HCT116 (cell line): ENCODE results near the gene C11orf21. TPM values are rescaled to one million over a fixed set of nuclear protein-coding genes. Genes with fewer than 3 reads are reported as not detected.

Experiments used
- ATAC-seq: fragments of 200-7000 bp; cut with Tn5 transposase; 2 replicates; pipeline ENCODE4 v1.9.1; 2020; ENCODE audit warnings: mild to moderate bottlenecking, moderate library complexity
- BruUV-seq: library from RNA; stranded (reverse); fragments of 400-500 nt; replicated peaks from 2 replicates; lab custom pipeline; 2021; lab: Mats Ljungman, UMichigan
- CTCF ChIA-PET: fragments of 300-600 bp; sonication (Branson Sonifier 250); formaldehyde crosslinking; loops from one replicate; lab custom pipeline; 2021; ENCODE audit warnings: antibody characterized with exemption; lab: Charles Lee
- POLR2A ChIA-PET: fragments of 300-600, 350-600 bp; sonication (Branson Sonifier 250); formaldehyde crosslinking; loops from one replicate; lab custom pipeline; 2021; ENCODE audit warnings: antibody characterized with exemption; lab: Charles Lee
- RAD21 ChIA-PET, 2 experiments: fragments of 300-600 bp; sonication (Branson Sonifier 250); formaldehyde crosslinking; loops; one replicate each; lab custom pipeline; 2023; ENCODE audit warnings: low total read pairs in 2 of 2; ENCODE audit not compliant: uncharacterized antibody in 2 of 2, unreplicated experiment in 2 of 2, low non-redundant PET in 1 of 2; lab: Charles Lee
- DNase-seq: peaks from one replicate; pipeline ENCODE4 v3.0.0-alpha.2; 2010; ENCODE audit warnings: low read depth, low spot score
- H2AFZ ChIP-seq: fragments of 200-600 bp; shearing (Covaris generic), sonication (generic); 2 replicates; pipeline ENCODE4 v1.6.1; 2017; ENCODE audit warnings: low read depth, mixed run types, mixed read lengths, antibody characterized with exemption, low read length; ENCODE audit not compliant: poor library complexity, severe bottlenecking
- H3K27ac ChIP-seq: 2 replicates; pipeline ENCODE4 v1.5.1; 2012; ENCODE audit warnings: low read depth, low read length
- H3K27me3 ChIP-seq: fragments of 200-600 bp; sonication (generic); 2 replicates; pipeline ENCODE4 v1.6.1; 2016; ENCODE audit warnings: mixed run types, low read length, mixed read lengths; ENCODE audit not compliant: insufficient read depth
- H3K36me3 ChIP-seq, 2 experiments: fragments of 200-500 bp in 1 of 2; fragments of 200-600 bp in 1 of 2; sonication (Bioruptor generic) in 1 of 2; sonication (generic) in 1 of 2; 2 replicates each; pipeline versions ENCODE4 v1.5.1 to v1.6.1; 2014 to 2016; ENCODE audit warnings: low read length in 2 of 2, inconsistent platforms in 1 of 2, mixed read lengths in 1 of 2, mixed run types in 1 of 2; ENCODE audit not compliant: insufficient read depth in 2 of 2, control insufficient read depth in 1 of 2
- H3K4me1 ChIP-seq, 2 experiments: fragments of 200-600 bp in 1 of 2; sonication (generic) in 1 of 2; 2 replicates each; pipeline versions ENCODE4 v1.5.1 to v1.6.1; 2012 to 2017; ENCODE audit warnings: low read length in 2 of 2, inconsistent platforms in 1 of 2, mild to moderate bottlenecking in 1 of 2, mixed read lengths in 1 of 2, mixed run types in 1 of 2, moderate library complexity in 1 of 2; ENCODE audit not compliant: insufficient read depth in 2 of 2, control insufficient read depth in 1 of 2
- H3K4me2 ChIP-seq: fragments of 200-600 bp; sonication (generic); 2 replicates; pipeline ENCODE4 v1.6.1; 2017; ENCODE audit warnings: mixed run types, low read length, mixed read lengths
- H3K4me3 ChIP-seq, 2 experiments: fragments of 200-600 bp in 1 of 2; sonication (generic) in 1 of 2; replicated peaks in 1 of 2; 2 replicates each; pipeline ENCODE4 v1.5.1; 2011 to 2016; ENCODE audit warnings: low read length in 2 of 2, control low read depth in 1 of 2, low read depth in 1 of 2, mild to moderate bottlenecking in 1 of 2, mixed read lengths in 1 of 2, mixed run types in 1 of 2
- H3K79me2 ChIP-seq: fragments of 200-600 bp; sonication (generic); 2 replicates; pipeline ENCODE4 v1.6.1; 2017; ENCODE audit warnings: mild to moderate bottlenecking, mixed run types, low read length, moderate library complexity, mixed read lengths; ENCODE audit not compliant: insufficient read depth
- H3K9ac ChIP-seq: fragments of 200-600 bp; sonication (generic); 2 replicates; pipeline ENCODE4 v1.6.1; 2016; ENCODE audit warnings: low read length, mixed read lengths
- H3K9me2 ChIP-seq: fragments of 200-600 bp; sonication (generic), shearing (Covaris generic); 2 replicates; pipeline ENCODE4 v1.6.1; 2017; ENCODE audit warnings: mixed run types, mild to moderate bottlenecking, moderate library complexity; ENCODE audit not compliant: insufficient read depth
- H3K9me3 ChIP-seq, 2 experiments: fragments of 200-500 bp in 1 of 2; fragments of 200-600 bp in 1 of 2; sonication (Bioruptor generic) in 1 of 2; sonication (generic) in 1 of 2; 2 replicates each; pipeline ENCODE4 v1.6.1; 2014 to 2017; ENCODE audit warnings: low read length in 2 of 2, mixed read lengths in 2 of 2, inconsistent platforms in 1 of 2, low read depth in 1 of 2, mild to moderate bottlenecking in 1 of 2, mixed run types in 1 of 2, moderate library complexity in 1 of 2; ENCODE audit not compliant: control insufficient read depth in 1 of 2, insufficient read depth in 1 of 2
- H4K20me1 ChIP-seq: fragments of 200-600 bp; sonication (generic), shearing (Covaris generic); 2 replicates; pipeline ENCODE4 v1.6.1; 2017; ENCODE audit warnings: mixed run types, mild to moderate bottlenecking, moderate library complexity; ENCODE audit not compliant: insufficient read depth
- CBX3 ChIP-seq: IDR thresholded peaks from 2 replicates; pipeline ENCODE4 v1.6.1; 2012; ENCODE audit warnings: low read depth
- CEBPB ChIP-seq: IDR thresholded peaks from 2 replicates; pipeline ENCODE4 v1.6.1; 2012; ENCODE audit warnings: low read depth
- EGR1 ChIP-seq: IDR thresholded peaks from 2 replicates; pipeline ENCODE4 v1.6.1; 2012; ENCODE audit warnings: low read depth
- ELF1 ChIP-seq: IDR thresholded peaks from 2 replicates; pipeline ENCODE4 v1.6.1; 2012; ENCODE audit warnings: low read depth, borderline replicate concordance
- FOSL1 ChIP-seq: IDR thresholded peaks from 2 replicates; pipeline ENCODE4 v1.6.1; 2012; ENCODE audit warnings: low read depth
- POLR2A ChIP-seq: IDR thresholded peaks from 2 replicates; pipeline ENCODE4 v1.7.0; 2011; ENCODE audit warnings: borderline replicate concordance; ENCODE audit not compliant: insufficient read depth, insufficient read length; ENCODE audit errors: extremely low read depth
- POLR2AphosphoS5 ChIP-seq: IDR thresholded peaks from 2 replicates; pipeline ENCODE4 v1.6.1; 2011; ENCODE audit warnings: mild to moderate bottlenecking, low read depth, low read length, moderate library complexity
- SIN3A ChIP-seq: IDR thresholded peaks from 2 replicates; pipeline ENCODE4 v1.6.1; 2012; ENCODE audit warnings: low read depth
- SP1 ChIP-seq: IDR thresholded peaks from 2 replicates; pipeline ENCODE4 v1.6.1; 2012; ENCODE audit warnings: low read depth
- SRF ChIP-seq: IDR thresholded peaks from 2 replicates; pipeline ENCODE4 v1.6.1; 2012; ENCODE audit warnings: low read depth
- intact Hi-C: fragments of 100-400 bp; cut with micrococcal nuclease; formaldehyde crosslinking; loops from 2 replicates; pipeline ENCODE4 v1.10.0; 2022
- total RNA-seq: library from RNA; stranded (reverse); gene quantifications from one replicate; pipeline ENCODE4 v1.2.1, GENCODE V29; 2021; ENCODE audit not compliant: unreplicated experiment
- TF ChIP-seq, protein P1 (sequence below): IDR thresholded peaks from 2 replicates; pipeline ENCODE4 v1.6.1; 2011; ENCODE audit warnings: mild to moderate bottlenecking, low read length, moderate library complexity; ENCODE audit not compliant: insufficient replicate concordance; ENCODE audit errors: extremely low read depth
- TF ChIP-seq, protein P2 (sequence below): IDR thresholded peaks from 2 replicates; pipeline ENCODE4 v1.6.1; 2012
- TF ChIP-seq, protein P3 (sequence below): IDR thresholded peaks from 2 replicates; pipeline ENCODE4 v1.6.1; 2012

C11orf21 gene
- total RNA-seq, 1 experiment from 2014 or later = not detected

DNA sequence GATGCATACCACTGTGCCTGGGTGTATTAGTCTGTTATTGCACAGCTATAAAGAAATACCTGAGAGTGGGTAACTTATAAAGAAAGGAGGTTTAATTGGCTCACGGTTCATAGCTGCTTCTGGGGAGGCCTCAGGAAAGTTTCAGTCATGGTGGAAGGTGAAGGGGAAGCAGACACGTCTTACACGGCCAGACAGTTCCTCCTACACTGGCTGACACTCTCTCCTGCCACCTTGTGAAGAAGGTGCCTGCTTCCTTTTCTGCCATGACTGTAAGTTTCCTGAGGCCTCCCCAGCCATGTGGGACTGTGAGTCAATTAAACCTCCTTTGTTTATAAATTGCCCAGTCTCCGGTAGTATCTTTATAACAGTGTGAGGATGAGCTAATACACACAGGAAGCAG is 41.8 kb upstream of the C11orf21 start:
- no peak for DNase-seq
- H3K27me3 ChIP-seq = peaks cover 5% of the 10 kb centered on the region; the same call in 1 of the 2 replicates
- TF ChIP-seq SIN3A (no peak), POLR2AphosphoS5 (no peak), POLR2A (no peak), SP1 (no peak), ELF1 (no peak), FOSL1 (no peak), CBX3 (no peak), SRF (no peak), EGR1 (no peak), CEBPB (no peak)
- TF ChIP-seq, protein P1, sequence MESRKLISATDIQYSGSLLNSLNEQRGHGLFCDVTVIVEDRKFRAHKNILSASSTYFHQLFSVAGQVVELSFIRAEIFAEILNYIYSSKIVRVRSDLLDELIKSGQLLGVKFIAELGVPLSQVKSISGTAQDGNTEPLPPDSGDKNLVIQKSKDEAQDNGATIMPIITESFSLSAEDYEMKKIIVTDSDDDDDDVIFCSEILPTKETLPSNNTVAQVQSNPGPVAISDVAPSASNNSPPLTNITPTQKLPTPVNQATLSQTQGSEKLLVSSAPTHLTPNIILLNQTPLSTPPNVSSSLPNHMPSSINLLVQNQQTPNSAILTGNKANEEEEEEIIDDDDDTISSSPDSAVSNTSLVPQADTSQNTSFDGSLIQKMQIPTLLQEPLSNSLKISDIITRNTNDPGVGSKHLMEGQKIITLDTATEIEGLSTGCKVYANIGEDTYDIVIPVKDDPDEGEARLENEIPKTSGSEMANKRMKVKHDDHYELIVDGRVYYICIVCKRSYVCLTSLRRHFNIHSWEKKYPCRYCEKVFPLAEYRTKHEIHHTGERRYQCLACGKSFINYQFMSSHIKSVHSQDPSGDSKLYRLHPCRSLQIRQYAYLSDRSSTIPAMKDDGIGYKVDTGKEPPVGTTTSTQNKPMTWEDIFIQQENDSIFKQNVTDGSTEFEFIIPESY = no peak
- TF ChIP-seq, protein P2, sequence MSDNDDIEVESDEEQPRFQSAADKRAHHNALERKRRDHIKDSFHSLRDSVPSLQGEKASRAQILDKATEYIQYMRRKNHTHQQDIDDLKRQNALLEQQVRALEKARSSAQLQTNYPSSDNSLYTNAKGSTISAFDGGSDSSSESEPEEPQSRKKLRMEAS = no peak
- TF ChIP-seq, protein P3, sequence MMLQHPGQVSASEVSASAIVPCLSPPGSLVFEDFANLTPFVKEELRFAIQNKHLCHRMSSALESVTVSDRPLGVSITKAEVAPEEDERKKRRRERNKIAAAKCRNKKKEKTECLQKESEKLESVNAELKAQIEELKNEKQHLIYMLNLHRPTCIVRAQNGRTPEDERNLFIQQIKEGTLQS = no peak
- ChIA-PET POLR2A (no interaction called here), CTCF (no interaction called here), RAD21 (no interaction called here)
- no peak overlapping the region for H3K4me2 ChIP-seq
- H3K4me3 ChIP-seq = no peak overlapping the region
- BruUV-seq = no TSS peak
- no peak overlapping the region for H2AFZ ChIP-seq
- no peaks in the 10 kb centered on the region for H4K20me1 ChIP-seq
- H3K9me2 ChIP-seq = no peaks in the 10 kb centered on the region
- H3K79me2 ChIP-seq = no peaks in the 10 kb centered on the region
- no peaks in the 10 kb centered on the region for H3K9me3 ChIP-seq
- ATAC-seq = no peak
- H3K9ac ChIP-seq = no peak overlapping the region
- no peaks in the 10 kb centered on the region for H3K4me1 ChIP-seq
- H3K36me3 ChIP-seq = no peaks in the 10 kb centered on the region
- intact Hi-C loops = no loop called here
- H3K27ac ChIP-seq = no peak overlapping the region
